Measurements from ENCODE around the gene RNF145. TPM values are rescaled to one million over a fixed set of nuclear protein-coding genes. Genes with fewer than 3 reads are reported as not detected.
"Not testable (repeated sequence)": the region's sequence is repeated elsewhere in the genome, so short reads cannot be mapped to it uniquely, and the experiment has no call there.

RNF145 gene
- total RNA-seq, 4 donors from 2014 or later: 49.7 to 82.3 (median 72.3) TPM

DNA sequence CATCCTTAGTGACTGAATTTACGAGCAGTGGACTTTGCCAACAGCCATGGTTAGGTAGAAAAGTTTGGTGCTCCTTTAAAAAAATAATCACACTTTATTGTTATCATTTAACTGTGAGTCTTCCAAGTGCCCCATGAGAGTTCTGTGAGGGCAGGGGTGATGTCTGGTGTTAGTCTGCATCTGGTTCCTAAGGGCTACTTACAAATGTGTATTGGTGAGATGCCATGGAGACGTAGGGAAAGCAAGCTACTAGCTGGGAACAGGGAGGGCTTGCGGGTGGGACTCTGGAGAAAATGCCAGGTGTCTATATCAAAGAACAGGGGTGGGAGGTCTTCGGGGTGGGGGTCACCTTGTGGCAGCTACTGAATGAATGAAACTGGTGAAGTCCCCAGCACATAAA, 62.5 kb downstream of the RNF145 start:
- H3K27me3 ChIP-seq: peaks cover 0 to 6% (median 0%) of the 10 kb centered on the region in 4 donors
- no peaks in the 10 kb centered on the region for H3K36me3 ChIP-seq
- DNase-seq: no peak
- TF ChIP-seq, protein P1, sequence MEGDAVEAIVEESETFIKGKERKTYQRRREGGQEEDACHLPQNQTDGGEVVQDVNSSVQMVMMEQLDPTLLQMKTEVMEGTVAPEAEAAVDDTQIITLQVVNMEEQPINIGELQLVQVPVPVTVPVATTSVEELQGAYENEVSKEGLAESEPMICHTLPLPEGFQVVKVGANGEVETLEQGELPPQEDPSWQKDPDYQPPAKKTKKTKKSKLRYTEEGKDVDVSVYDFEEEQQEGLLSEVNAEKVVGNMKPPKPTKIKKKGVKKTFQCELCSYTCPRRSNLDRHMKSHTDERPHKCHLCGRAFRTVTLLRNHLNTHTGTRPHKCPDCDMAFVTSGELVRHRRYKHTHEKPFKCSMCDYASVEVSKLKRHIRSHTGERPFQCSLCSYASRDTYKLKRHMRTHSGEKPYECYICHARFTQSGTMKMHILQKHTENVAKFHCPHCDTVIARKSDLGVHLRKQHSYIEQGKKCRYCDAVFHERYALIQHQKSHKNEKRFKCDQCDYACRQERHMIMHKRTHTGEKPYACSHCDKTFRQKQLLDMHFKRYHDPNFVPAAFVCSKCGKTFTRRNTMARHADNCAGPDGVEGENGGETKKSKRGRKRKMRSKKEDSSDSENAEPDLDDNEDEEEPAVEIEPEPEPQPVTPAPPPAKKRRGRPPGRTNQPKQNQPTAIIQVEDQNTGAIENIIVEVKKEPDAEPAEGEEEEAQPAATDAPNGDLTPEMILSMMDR (IDR thresholded peaks at IDR 0.05): no peak
- no peak for TF ChIP-seq POLR2A (IDR thresholded peaks at IDR 0.05)
- H3K9me3 ChIP-seq: no peaks in the 10 kb centered on the region
- intact Hi-C loops (cut with DNase I): no loop called here
- WGBS, 2 donors: 33 to 62% methylated on average over 1 to 4 of the region's 4 CpGs
- no peaks in the 10 kb centered on the region for H3K4me1 ChIP-seq
- H3K27ac ChIP-seq: no peak overlapping the region
- no peak overlapping the region for H3K4me3 ChIP-seq

DNA sequence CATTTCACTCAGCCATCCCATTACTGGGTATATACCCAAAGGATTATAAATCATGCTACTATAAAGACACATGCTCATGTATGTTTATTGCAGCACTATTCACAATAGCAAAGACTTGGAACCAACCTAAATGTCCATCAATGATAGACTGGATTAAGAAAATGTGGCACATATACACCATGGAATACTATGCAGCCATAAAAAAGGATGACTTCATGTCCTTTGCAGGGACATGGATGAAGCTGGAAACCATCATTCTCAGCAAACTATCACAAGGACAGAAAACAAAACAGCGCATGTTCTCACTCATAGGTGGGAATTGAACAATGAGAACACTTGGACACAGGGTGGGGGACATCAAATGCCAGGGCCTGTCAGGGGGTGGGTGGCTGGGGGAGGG, 64.2 kb downstream of the RNF145 start:
- H3K4me3 ChIP-seq; H3K36me3 ChIP-seq; H3K27ac ChIP-seq; intact Hi-C loops (cut with DNase I); H3K9me3 ChIP-seq; H3K4me1 ChIP-seq; DNase-seq: not testable (repeated sequence)
- H3K27me3 ChIP-seq: peaks cover 0 to 11% (median 0%) of the 10 kb centered on the region in 4 donors
- WGBS, 2 donors: 73% methylated on average over 1 of the region's 1 CpG; no CpG with 5 or more reads in 1 of the 2 donors

DNA sequence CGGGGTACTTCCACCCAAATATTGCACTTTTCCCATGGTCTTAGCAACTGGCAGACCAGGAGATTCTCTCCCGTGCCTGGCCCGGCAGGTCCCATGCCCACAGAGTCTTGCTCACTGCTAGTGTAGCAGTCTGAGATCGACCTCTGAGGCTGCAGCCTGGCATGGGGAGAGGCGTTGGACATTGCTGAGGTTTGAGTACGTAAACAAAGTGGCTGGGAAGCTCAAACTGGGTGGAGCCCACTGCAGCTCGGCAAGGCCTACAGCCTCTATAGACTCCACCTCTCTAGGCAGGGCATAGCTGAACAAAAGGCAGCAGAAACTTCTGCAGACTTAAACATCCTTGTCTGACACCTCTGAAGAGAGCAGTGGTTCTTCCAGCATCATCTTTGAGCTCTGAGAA, 69.6 kb downstream of the RNF145 start:
- H3K4me1 ChIP-seq: no peaks in the 10 kb centered on the region
- H3K9me3 ChIP-seq: no peaks in the 10 kb centered on the region
- no peak overlapping the region for H3K27ac ChIP-seq
- WGBS, 2 donors: 51 to 53% methylated on average over 3 to 5 of the region's 7 CpGs
- intact Hi-C loops (cut with DNase I): no loop called here
- DNase-seq: no peak
- H3K4me3 ChIP-seq: no peak overlapping the region
- peaks cover 0 to 18% (median 0%) of the 10 kb centered on the region in 4 donors for H3K27me3 ChIP-seq
- H3K36me3 ChIP-seq: no peaks in the 10 kb centered on the region
- no peak for TF ChIP-seq POLR2A (IDR thresholded peaks at IDR 0.05)
- TF ChIP-seq, protein P1 (IDR thresholded peaks at IDR 0.05): no peak

DNA sequence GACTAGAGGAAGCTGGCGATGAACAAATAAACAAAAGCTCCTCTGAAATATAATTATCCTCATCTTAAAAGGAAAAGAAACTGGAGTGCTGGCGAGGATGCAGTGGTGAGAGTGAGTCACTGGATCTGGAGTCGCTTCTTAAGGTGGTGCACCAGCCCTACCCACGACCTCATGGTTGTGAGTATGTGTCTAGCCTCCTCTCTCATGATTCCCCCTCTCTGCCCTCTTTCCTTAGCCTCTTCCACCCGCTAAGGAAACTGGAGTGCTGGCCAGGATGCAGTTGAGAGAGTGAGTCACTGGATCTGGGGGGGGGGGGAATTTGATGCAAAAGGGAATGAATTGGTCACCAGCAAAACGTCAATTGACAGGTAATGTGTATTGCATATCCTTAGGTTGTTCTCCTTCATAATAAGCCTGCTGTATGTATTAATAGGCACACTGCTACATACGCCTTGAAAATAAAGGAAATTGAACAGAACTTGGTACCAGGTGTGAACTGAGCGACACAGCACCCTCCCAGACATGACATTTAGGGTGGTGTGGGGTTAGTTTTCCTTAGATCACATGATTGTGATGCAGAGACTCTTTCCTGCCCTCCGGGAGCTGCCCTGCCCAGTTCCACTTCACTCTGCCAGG, 73.3 kb downstream of the RNF145 start:
- peaks cover 0 to 19% (median 0%) of the 10 kb centered on the region in 4 donors for H3K27me3 ChIP-seq
- no peaks in the 10 kb centered on the region for H3K9me3 ChIP-seq
- WGBS, 2 donors: 26 to 29% methylated on average over 9 of the region's 9 CpGs
- DNase-seq: no peak
- H3K4me3 ChIP-seq: no peak overlapping the region
- intact Hi-C loops (cut with DNase I): no loop called here
- no peak for TF ChIP-seq POLR2A (IDR thresholded peaks at IDR 0.05)
- TF ChIP-seq, protein P1 (IDR thresholded peaks at IDR 0.05): no peak
- no peak overlapping the region for H3K27ac ChIP-seq
- peaks cover 0 to 11% (median 0%) of the 10 kb centered on the region in 3 donors for H3K4me1 ChIP-seq
- no peaks in the 10 kb centered on the region for H3K36me3 ChIP-seq

DNA sequence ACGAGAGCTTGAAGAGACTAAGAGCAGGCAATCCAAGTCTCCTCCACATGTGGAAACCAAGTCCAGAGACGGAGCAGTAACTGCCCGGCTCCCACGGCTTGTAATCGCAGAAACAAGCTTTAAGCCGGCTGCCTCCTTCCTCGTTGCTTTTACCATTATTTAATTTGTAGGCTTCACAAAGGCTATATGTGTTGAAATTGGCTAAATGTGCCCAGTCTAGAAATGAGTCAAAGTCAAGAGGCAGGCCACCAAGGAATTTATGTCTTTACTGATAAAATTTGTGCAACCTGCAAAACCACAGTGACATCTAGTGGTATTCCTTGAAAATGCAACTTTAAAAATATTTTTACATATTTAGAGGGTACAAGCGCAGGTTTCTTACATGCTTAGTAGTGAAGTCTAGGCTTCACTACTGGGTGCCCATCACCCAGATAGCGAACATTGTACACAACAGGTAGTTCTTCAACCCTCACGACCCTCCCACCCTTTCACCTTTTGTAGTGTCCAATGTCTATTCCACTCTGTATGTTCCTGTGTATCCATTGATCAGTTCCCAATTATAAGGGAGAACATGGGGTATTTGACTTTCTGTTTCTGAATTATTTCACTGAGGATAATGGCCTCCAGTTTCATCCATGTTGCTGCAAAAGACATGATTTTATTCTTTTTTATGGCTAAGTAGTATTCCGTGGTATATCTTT, 76.2 kb downstream of the RNF145 start:
- no peaks in the 10 kb centered on the region for H3K36me3 ChIP-seq
- DNase-seq: no peak
- TF ChIP-seq, protein P1 (IDR thresholded peaks at IDR 0.05): peak; percentile 55 to 84 (median 68)
- TF ChIP-seq POLR2A (IDR thresholded peaks at IDR 0.05): no peak
- H3K9me3 ChIP-seq: no peaks in the 10 kb centered on the region
- H3K27ac ChIP-seq: peak overlapping the region in 1 of 4 donors; percentile 25
- H3K4me3 ChIP-seq: peak overlapping the region in 1 of 4 donors; percentile 20
- peaks cover 0 to 4% (median 0%) of the 10 kb centered on the region in 4 donors for H3K27me3 ChIP-seq
- peaks cover 0 to 11% (median 0%) of the 10 kb centered on the region in 3 donors for H3K4me1 ChIP-seq
- WGBS, 2 donors: 32 to 41% methylated on average over 11 of the region's 11 CpGs
- intact Hi-C loops (cut with DNase I): no loop called here

All from esophagus squamous epithelium (tissue), 5 donors.